ENCODE data around the gene AHCTF1. TPM values are rescaled to one million over a fixed set of nuclear protein-coding genes. Genes with fewer than 3 reads are reported as not detected.

Gene AHCTF1
- total RNA-seq, 4 donors from 2014 or later, result 36.5 to 84.4 (median 45.3) TPM

DNA sequence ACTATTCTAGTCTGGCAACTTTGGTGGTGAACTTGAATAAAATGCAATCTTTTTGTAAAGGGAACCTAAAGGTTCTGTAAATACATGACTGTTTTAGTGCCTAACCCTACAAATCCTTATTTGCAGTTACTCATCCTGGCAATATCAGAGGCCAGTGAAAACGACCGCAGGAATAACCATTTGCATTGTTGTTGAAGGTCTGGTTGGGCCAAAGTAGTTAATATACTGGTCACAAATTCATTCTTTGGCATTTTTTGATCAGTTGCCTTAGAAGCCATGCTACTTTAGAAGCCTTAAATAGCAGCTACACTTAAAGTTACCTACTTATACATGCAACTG, 93.7 kb downstream of the AHCTF1 start:
- Histone ChIP-seq H3K9me3 (no peaks in the 10 kb centered on the region), H3K4me1 (no peaks in the 10 kb centered on the region), H3K27ac (no peak overlapping the region), H3K4me3 (replicated peaks in 1 of 3) (no peak overlapping the region), H3K27me3 (no peaks in the 10 kb centered on the region), H3K36me3 (peaks cover 15 to 18% of the 10 kb centered on the region in 2 donors)
- intact Hi-C loops (cut with DNase I), result no loop called here
- TF ChIP-seq POLR2A (IDR thresholded peaks at IDR 0.05), result no peak
- TF ChIP-seq, protein P1, sequence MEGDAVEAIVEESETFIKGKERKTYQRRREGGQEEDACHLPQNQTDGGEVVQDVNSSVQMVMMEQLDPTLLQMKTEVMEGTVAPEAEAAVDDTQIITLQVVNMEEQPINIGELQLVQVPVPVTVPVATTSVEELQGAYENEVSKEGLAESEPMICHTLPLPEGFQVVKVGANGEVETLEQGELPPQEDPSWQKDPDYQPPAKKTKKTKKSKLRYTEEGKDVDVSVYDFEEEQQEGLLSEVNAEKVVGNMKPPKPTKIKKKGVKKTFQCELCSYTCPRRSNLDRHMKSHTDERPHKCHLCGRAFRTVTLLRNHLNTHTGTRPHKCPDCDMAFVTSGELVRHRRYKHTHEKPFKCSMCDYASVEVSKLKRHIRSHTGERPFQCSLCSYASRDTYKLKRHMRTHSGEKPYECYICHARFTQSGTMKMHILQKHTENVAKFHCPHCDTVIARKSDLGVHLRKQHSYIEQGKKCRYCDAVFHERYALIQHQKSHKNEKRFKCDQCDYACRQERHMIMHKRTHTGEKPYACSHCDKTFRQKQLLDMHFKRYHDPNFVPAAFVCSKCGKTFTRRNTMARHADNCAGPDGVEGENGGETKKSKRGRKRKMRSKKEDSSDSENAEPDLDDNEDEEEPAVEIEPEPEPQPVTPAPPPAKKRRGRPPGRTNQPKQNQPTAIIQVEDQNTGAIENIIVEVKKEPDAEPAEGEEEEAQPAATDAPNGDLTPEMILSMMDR (IDR thresholded peaks at IDR 0.05), result no peak
- DNase-seq, result no peak
- 87 to 94% methylated on average over 2 of the region's 2 CpGs for WGBS, 2 donors

DNA sequence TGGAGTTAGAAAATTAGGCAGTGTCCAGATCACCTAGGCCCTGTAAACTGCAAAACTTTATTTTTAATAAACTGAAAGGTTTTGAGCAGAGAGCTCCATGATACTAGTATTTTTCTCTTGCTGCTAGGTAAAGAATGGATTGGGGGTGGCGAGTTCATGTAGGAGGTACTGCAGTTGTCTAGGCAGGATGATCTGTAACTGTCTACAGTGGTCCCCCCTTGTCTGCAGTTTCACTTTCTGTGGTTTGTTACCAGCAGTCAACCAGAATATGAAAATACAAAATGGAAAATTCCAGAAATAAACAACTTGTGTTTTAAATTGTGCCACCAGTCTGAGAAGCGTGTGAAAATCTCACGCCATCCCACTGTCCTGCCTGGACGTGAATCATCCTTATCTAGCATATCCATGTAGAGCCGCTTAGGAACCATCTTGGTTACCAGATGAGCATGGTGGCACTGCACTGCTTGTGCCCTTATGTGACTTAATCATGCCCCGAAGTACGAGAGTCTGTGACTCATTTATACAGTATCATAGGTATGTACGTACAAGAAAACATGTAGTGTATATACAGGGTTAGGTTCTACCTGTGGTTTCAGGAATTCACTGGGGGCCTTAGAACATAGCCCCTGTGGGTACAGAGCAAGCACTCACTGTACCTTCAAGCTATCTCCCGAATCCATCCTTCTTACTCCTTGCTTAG, 94.2 kb downstream of the AHCTF1 start:
- no peak for DNase-seq
- H3K4me3 ChIP-seq (replicated peaks in 1 of 3), result no peak overlapping the region
- no peaks in the 10 kb centered on the region for H3K4me1 ChIP-seq
- H3K27ac ChIP-seq, result no peak overlapping the region
- H3K36me3 ChIP-seq, result peaks cover 12 to 17% of the 10 kb centered on the region in 2 donors
- H3K27me3 ChIP-seq, result no peaks in the 10 kb centered on the region
- H3K9me3 ChIP-seq, result no peaks in the 10 kb centered on the region
- TF ChIP-seq, protein P1 (IDR thresholded peaks at IDR 0.05), result no peak
- TF ChIP-seq POLR2A (IDR thresholded peaks at IDR 0.05), result no peak
- intact Hi-C loops (cut with DNase I), result no loop called here
- 91 to 93% methylated on average over 9 of the region's 9 CpGs for WGBS, 2 donors

DNA sequence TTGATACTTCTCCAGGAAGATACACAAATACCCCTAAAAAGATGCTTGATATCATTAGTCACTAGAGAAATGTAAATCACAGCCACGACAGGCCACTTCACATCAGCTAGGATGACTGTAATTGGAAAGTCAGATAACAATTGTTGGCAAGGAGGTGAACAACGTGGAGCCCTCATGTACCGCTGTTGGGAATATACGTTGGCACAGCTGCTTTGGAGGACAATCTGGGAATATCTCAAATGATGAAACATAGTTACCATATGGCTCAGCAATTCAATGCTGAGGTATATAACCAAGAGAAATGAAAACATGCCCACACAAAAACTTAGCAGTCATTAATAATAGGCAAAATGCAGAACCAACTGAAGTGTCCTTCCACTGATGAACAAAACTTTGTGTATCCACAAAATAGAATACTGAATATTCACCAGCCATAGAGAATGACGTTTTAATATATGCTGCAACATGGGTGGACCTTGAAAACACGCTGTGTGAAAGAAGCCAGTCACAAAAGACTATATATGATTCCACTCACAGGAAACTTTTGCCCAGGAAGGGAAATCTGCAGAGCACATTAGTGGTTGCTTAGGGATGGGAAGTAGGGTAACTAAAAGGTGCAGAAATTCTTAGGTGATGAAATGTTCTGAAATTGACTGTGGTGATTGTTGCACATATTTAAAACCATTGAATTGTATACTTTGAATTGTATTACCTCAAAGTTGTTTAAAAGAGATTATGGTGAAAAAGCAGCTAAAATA, 95.4 kb downstream of the AHCTF1 start:
- no peaks in the 10 kb centered on the region for H3K4me1 ChIP-seq
- intact Hi-C loops (cut with DNase I), result no loop called here

DNA sequence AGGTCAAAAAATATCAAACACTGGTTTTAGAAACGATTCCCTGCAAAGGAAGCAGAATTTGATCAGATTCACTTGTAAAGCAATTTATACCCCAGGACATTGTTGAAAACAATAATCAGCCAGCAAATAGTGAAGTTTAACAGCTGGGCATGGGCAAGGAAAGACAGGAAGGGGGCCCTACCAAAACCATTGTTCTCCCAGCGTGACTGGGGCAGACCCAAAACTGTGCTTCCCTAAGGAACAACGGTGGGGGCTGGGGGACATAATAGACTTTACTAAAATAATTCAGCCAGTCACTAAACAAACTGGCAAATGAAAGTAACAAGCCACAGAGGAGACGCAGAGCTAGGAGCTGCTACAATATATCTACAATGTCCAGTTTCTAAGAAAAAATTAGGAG, 100.2 kb downstream of the AHCTF1 start:
- no peak for DNase-seq
- no peak overlapping the region for H3K4me3 ChIP-seq (replicated peaks in 1 of 3)
- no peaks in the 10 kb centered on the region for H3K27me3 ChIP-seq
- intact Hi-C loops (cut with DNase I), result no loop called here
- no peak overlapping the region for H3K27ac ChIP-seq
- H3K36me3 ChIP-seq, result no peaks in the 10 kb centered on the region
- H3K9me3 ChIP-seq, result no peaks in the 10 kb centered on the region
- 61 to 64% methylated on average over 4 of the region's 4 CpGs for WGBS, 2 donors
- no peaks in the 10 kb centered on the region for H3K4me1 ChIP-seq
- no peak for TF ChIP-seq POLR2A (IDR thresholded peaks at IDR 0.05)
- TF ChIP-seq, protein P1 (IDR thresholded peaks at IDR 0.05), result no peak

More for the DNA sequence above, 95.4 kb downstream of the AHCTF1 start:
- Histone ChIP-seq H3K27me3 (no peaks in the 10 kb centered on the region), H3K27ac (no peak overlapping the region), H3K9me3 (no peaks in the 10 kb centered on the region), H3K36me3 (peaks cover 4 to 5% of the 10 kb centered on the region in 2 donors), H3K4me3 (replicated peaks in 1 of 3) (no peak overlapping the region)
- TF ChIP-seq POLR2A (IDR thresholded peaks at IDR 0.05), result no peak
- TF ChIP-seq, protein P1 (IDR thresholded peaks at IDR 0.05), result no peak
- 52 to 60% methylated on average over 6 of the region's 6 CpGs for WGBS, 2 donors
- no peak for DNase-seq

- Histone ChIP-seq H3K27ac (no peak overlapping the region), H3K4me3 (replicated peaks in 1 of 3) (no peak overlapping the region), H3K4me1 (no peaks in the 10 kb centered on the region), H3K9me3 (no peaks in the 10 kb centered on the region), H3K36me3 (no peaks in the 10 kb centered on the region), H3K27me3 (no peaks in the 10 kb centered on the region)
- intact Hi-C loops (cut with DNase I), result no loop called here
- no peak for DNase-seq
- 92 to 94% methylated on average over 4 of the region's 4 CpGs for WGBS, 2 donors
- no peak for TF ChIP-seq POLR2A (IDR thresholded peaks at IDR 0.05)
- TF ChIP-seq, protein P1 (IDR thresholded peaks at IDR 0.05), result no peak
Observed at GRCh38 chr1:246828818-246829217, 102.9 kb downstream of the AHCTF1 start.

All from thyroid gland (tissue), 4 donors.